PC-3 (cell line): ENCODE results near the gene E2F8. TPM values are rescaled to one million over a fixed set of nuclear protein-coding genes. Genes with fewer than 3 reads are reported as not detected.
"Not testable (repeated sequence)": the region's sequence is repeated elsewhere in the genome, so short reads cannot be mapped to it uniquely, and the experiment has no call there.

Experiments
- ATAC-seq: fragments of 200-7000 bp; cut with Tn5 transposase; 2 replicates; pipeline ENCODE4 v1.9.1; 2020; ENCODE audit warnings: mild to moderate bottlenecking, moderate library complexity
- BruUV-seq: library from RNA; stranded (reverse); fragments of 400-500 nt; replicated peaks from 2 replicates; lab custom pipeline; 2021; lab: Mats Ljungman, UMichigan
- CTCF ChIA-PET: fragments of 300-600 bp; sonication (Branson Sonifier 250); formaldehyde crosslinking; loops from one replicate; lab custom pipeline; 2022; ENCODE audit warnings: antibody characterized with exemption; lab: Charles Lee
- POLR2A ChIA-PET: fragments of 300-600 bp; sonication (Branson Sonifier 250); formaldehyde crosslinking; loops from one replicate; lab custom pipeline; 2022; ENCODE audit warnings: antibody characterized with exemption; ENCODE audit not compliant: unreplicated experiment; lab: Charles Lee
- DNase-seq: peaks from one replicate; pipeline ENCODE4 v3.0.0-alpha.2; 2015
- H2AFZ ChIP-seq: fragments of 300-600 bp; sonication (generic); 2 replicates; pipeline ENCODE4 v1.6.0; 2016; ENCODE audit warnings: antibody characterized with exemption, low read length
- H3F3A ChIP-seq: fragments of 300-600 bp; sonication (generic); one replicate; pipeline ENCODE4 v1.6.0; 2017; ENCODE audit warnings: antibody characterized with exemption, low read length, control low read depth, mild to moderate bottlenecking; ENCODE audit not compliant: unreplicated experiment
- H3K27ac ChIP-seq: fragments of 300-600 bp; sonication (generic); 2 replicates; pipeline ENCODE4 v1.5.1; 2016; ENCODE audit warnings: mild to moderate bottlenecking, low read length
- H3K27me3 ChIP-seq: fragments of 300-600 bp; sonication (generic); 2 replicates; pipeline ENCODE4 v1.6.1; 2016; ENCODE audit warnings: low read length, mixed read lengths
- H3K36me3 ChIP-seq: fragments of 300-600 bp; sonication (generic); 2 replicates; pipeline ENCODE4 v1.6.1; 2016; ENCODE audit warnings: low read depth, mixed run types, low read length, mixed read lengths
- H3K4me1 ChIP-seq: fragments of 300-600 bp; sonication (generic); 2 replicates; pipeline ENCODE4 v1.5.1; 2016; ENCODE audit warnings: low read length; ENCODE audit not compliant: insufficient read depth
- H3K4me2 ChIP-seq: fragments of 300-600 bp; sonication (generic); 2 replicates; pipeline ENCODE4 v1.6.0; 2016; ENCODE audit warnings: low read length
- H3K4me3 ChIP-seq: fragments of 300-600 bp; sonication (generic); 2 replicates; pipeline ENCODE4 v1.5.1; 2016; ENCODE audit warnings: mild to moderate bottlenecking, low read length, mixed read lengths
- H3K79me2 ChIP-seq: fragments of 300-600 bp; sonication (generic); 2 replicates; pipeline ENCODE4 v1.6.1; 2017; ENCODE audit warnings: low read length, mixed read lengths
- H3K9ac ChIP-seq: fragments of 300-600 bp; sonication (generic); 2 replicates; pipeline ENCODE4 v1.6.0; 2016; ENCODE audit warnings: mild to moderate bottlenecking, low read length
- H3K9me2 ChIP-seq: fragments of 300-600 bp; sonication (generic); replicated peaks from 2 replicates; pipeline ENCODE4 v1.6.1; 2016; ENCODE audit warnings: mixed run types, low read length, mixed read lengths
- H3K9me3 ChIP-seq: fragments of 300-600 bp; sonication (generic); 2 replicates; pipeline ENCODE4 v1.6.1; 2016; ENCODE audit warnings: low read length, mixed read lengths
- H4K20me1 ChIP-seq: fragments of 300-600 bp; sonication (generic); 2 replicates; pipeline ENCODE4 v1.6.1; 2016; ENCODE audit warnings: low read length, mixed read lengths
- EZH2 ChIP-seq: fragments of 300-600 bp; sonication (generic); IDR thresholded peaks from one replicate; pipeline ENCODE4 v1.6.1; 2017; ENCODE audit warnings: antibody characterized with exemption, mild to moderate bottlenecking, low read length; ENCODE audit not compliant: unreplicated experiment
- EZH2phosphoT487 ChIP-seq: fragments of 300-600 bp; sonication (generic); IDR thresholded peaks from 2 replicates; pipeline ENCODE4 v1.6.1; 2018; ENCODE audit warnings: mild to moderate bottlenecking, antibody characterized with exemption, low read length, borderline replicate concordance
- intact Hi-C: fragments of 100-400 bp; cut with micrococcal nuclease; formaldehyde crosslinking; loops from 2 replicates; pipeline ENCODE4 v1.9.0; 2023
- total RNA-seq: library from RNA; depleted of rRNA; stranded (reverse); fragments of >200 nt; gene quantifications from 2 replicates; pipeline ENCODE4 v1.2.3, GENCODE V29; 2014
- TF ChIP-seq, protein P1 (sequence below): fragments of 300-600 bp; sonication (generic); conservative IDR thresholded peaks from 2 replicates; pipeline ENCODE4 v1.5.1; 2017; ENCODE audit warnings: antibody characterized with exemption, low read depth, mild to moderate bottlenecking, low read length

Gene E2F8
- total RNA-seq, 1 experiment from 2014 or later, result 11.9 TPM

DNA sequence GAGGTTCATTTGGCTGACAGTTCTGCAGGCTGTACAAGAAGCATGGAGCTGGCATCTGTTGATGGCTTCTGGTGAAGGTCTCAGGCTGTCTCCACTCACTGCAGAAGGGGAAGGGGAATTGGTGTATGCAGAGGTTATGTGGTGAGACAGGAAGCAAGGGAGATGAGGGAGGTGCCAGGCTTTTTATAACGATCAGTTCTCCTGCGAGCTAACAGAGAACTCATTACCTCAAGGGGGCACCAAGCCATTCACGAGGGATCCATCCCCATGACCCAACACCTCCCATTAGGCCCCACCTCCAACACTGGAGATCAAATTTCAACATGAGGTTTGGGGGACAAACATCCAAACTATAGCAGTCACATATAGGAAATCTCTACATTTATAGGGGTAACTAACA, 38.7 kb upstream of the E2F8 start:
- no peak for ATAC-seq
- BruUV-seq, result no TSS peak
- intact Hi-C loops, result no loop called here

DNA sequence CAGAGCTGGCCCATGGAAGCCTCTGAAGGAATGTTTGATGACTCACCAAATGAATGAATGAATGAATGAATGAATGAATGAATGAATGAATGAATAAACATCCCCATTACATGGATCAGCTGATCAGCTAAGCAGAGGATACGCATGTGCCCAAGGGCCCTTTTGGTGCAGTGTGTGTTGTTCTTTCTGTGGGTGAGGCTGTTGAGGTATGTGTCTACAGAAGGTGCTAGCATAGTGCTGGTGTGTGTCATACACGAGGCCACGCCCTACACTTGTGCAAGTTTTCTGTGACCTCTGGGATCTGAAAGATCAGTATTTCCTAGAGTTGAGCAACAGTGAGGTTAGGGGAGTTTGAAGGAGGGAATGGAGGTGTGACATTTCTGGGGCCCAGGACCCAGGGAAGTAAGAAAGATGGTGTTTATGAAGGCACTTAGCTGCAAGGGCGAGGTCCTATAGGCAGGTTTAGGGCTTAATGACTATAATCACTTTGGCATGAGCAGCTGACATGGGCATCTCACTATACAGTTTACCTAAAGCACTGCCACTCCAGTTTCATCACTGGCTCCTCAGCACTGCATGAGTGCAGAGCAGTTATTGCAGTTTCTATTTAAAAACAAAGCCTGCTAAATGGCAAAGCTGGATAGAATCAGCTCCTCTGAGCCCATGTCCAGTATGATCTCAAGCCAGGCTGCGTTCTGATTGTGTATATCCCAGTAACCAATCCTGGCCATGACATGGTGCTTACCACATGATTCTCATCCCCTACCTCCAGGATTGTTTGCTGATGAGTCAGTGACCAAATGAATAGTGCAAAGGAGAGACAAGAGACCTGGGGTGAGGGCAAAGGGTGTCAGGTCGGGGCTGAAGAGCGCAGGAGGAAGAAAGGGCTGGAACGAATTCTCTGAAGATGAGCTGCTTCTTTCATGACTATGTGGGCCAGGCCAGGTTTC, 36.4 kb upstream of the E2F8 start:
- Histone ChIP-seq H3F3A (no peaks in the 10 kb centered on the region), H3K4me1 (peaks cover 9% of the 10 kb centered on the region), H3K9me3 (no peaks in the 10 kb centered on the region), H3K27me3 (no peaks in the 10 kb centered on the region), H3K9me2 (no peaks in the 10 kb centered on the region), H3K36me3 (no peaks in the 10 kb centered on the region), H3K27ac (no peak overlapping the region), H2AFZ (no peak overlapping the region), H3K9ac (no peak overlapping the region), H3K4me3 (no peak overlapping the region), H3K79me2 (no peaks in the 10 kb centered on the region), H3K4me2 (no peak overlapping the region), H4K20me1 (no peaks in the 10 kb centered on the region)
- TF ChIP-seq EZH2phosphoT487 (no peak), EZH2 (no peak)
- TF ChIP-seq, protein P1, sequence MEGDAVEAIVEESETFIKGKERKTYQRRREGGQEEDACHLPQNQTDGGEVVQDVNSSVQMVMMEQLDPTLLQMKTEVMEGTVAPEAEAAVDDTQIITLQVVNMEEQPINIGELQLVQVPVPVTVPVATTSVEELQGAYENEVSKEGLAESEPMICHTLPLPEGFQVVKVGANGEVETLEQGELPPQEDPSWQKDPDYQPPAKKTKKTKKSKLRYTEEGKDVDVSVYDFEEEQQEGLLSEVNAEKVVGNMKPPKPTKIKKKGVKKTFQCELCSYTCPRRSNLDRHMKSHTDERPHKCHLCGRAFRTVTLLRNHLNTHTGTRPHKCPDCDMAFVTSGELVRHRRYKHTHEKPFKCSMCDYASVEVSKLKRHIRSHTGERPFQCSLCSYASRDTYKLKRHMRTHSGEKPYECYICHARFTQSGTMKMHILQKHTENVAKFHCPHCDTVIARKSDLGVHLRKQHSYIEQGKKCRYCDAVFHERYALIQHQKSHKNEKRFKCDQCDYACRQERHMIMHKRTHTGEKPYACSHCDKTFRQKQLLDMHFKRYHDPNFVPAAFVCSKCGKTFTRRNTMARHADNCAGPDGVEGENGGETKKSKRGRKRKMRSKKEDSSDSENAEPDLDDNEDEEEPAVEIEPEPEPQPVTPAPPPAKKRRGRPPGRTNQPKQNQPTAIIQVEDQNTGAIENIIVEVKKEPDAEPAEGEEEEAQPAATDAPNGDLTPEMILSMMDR, result no peak
- CTCF ChIA-PET, result no interaction called here
- POLR2A ChIA-PET, result interaction anchor here (0.7 kb wide), 1 partner anchor 197 kb away, joined by 4 read pairs; no protein-coding TSS in a partner anchor
- BruUV-seq, result no TSS peak
- intact Hi-C loops, result no loop called here
- peak; percentile 65 for ATAC-seq
- peak; percentile 55 for DNase-seq

More for the DNA sequence above, 38.7 kb upstream of the E2F8 start:
- DNase-seq, result no peak
- peaks cover 9% of the 10 kb centered on the region for H3K4me1 ChIP-seq
- ChIA-PET POLR2A (no interaction called here), CTCF (no interaction called here)
- H3K36me3 ChIP-seq, result no peaks in the 10 kb centered on the region
- H3K79me2 ChIP-seq, result no peaks in the 10 kb centered on the region
- H3K4me3 ChIP-seq, result no peak overlapping the region
- no peak overlapping the region for H3K27ac ChIP-seq
- no peak overlapping the region for H2AFZ ChIP-seq
- no peaks in the 10 kb centered on the region for H3K9me2 ChIP-seq
- no peaks in the 10 kb centered on the region for H3K27me3 ChIP-seq
- TF ChIP-seq EZH2, result no peak
- TF ChIP-seq, protein P1, result no peak
- no peak for TF ChIP-seq EZH2phosphoT487
- H3F3A ChIP-seq, result no peaks in the 10 kb centered on the region
- no peak overlapping the region for H3K4me2 ChIP-seq
- H4K20me1 ChIP-seq, result no peaks in the 10 kb centered on the region
- no peaks in the 10 kb centered on the region for H3K9me3 ChIP-seq
- no peak overlapping the region for H3K9ac ChIP-seq

DNA sequence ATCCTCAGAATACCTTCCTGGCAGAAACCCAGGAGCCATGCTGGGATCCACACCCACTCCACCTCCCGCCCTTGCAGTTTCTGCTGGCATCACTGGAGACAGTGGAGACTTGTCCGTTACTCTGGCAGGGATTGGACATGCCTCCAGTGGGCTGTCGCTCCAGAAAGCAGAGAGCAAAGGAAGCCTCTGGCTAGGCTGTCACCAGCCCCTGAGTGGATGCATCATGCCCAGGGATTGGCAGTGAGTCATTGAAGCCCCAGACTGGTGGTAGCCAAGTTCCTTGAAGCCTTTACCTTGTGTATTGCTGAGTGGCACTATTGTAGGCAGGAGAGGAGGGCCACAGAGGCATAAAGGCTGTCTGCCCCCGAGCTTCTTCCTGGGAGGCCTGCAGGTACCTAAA, 34.8 kb upstream of the E2F8 start:
- H4K20me1 ChIP-seq, result no peaks in the 10 kb centered on the region
- ChIA-PET POLR2A (no interaction called here), CTCF (no interaction called here)
- TF ChIP-seq, protein P1, result no peak
- no peak for TF ChIP-seq EZH2phosphoT487
- no peak for TF ChIP-seq EZH2
- H3K27ac ChIP-seq, result no peak overlapping the region
- no peaks in the 10 kb centered on the region for H3K9me2 ChIP-seq
- no peaks in the 10 kb centered on the region for H3K9me3 ChIP-seq
- no peaks in the 10 kb centered on the region for H3K27me3 ChIP-seq
- no TSS peak for BruUV-seq
- no peak overlapping the region for H3K9ac ChIP-seq
- intact Hi-C loops, result no loop called here
- ATAC-seq (0 out of 2 replicates have a peak, but pooled peaks have one; percentile 13), DNase-seq (peak; percentile 43)
- no peak overlapping the region for H3K4me2 ChIP-seq
- H3K79me2 ChIP-seq, result no peaks in the 10 kb centered on the region
- H3K4me3 ChIP-seq, result no peak overlapping the region
- H3F3A ChIP-seq, result no peaks in the 10 kb centered on the region
- no peaks in the 10 kb centered on the region for H3K36me3 ChIP-seq
- H3K4me1 ChIP-seq, result peaks cover 9% of the 10 kb centered on the region
- no peak overlapping the region for H2AFZ ChIP-seq

DNA sequence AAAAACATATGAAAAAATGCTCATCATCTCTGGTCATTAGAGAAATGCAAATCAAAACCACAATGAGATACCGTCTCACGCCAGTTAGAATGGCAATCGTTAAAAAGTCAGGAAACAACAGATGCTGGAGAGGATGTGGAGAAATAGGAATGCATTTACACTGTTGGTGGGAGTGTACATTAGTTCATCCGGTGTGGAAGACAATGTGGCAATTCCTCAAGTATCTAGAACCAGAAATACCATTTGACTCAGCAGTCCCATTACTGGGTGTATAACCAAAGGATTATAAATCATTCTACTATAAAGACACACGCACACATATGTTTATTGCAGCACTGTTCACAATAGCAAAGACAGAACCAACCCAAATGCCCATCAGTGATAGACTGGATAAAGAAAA, 32.5 kb upstream of the E2F8 start:
- CTCF ChIA-PET, H3K4me1 ChIP-seq, H3K9me2 ChIP-seq, H3K27ac ChIP-seq, H3K9me3 ChIP-seq, DNase-seq, H3K4me3 ChIP-seq, H3K36me3 ChIP-seq, BruUV-seq, H3K9ac ChIP-seq, H4K20me1 ChIP-seq, H3K4me2 ChIP-seq, H3F3A ChIP-seq, H2AFZ ChIP-seq, H3K27me3 ChIP-seq, ATAC-seq, H3K79me2 ChIP-seq, intact Hi-C loops: not testable (repeated sequence)
- POLR2A ChIA-PET, result interaction anchor here (0.6 kb wide), 1 partner anchor 11 kb away, joined by 3 read pairs; no protein-coding TSS in a partner anchor
